Measurements from ENCODE around the gene SNX12. TPM values are rescaled to one million over a fixed set of nuclear protein-coding genes. Genes with fewer than 3 reads are reported as not detected.

Gene SNX12
- 10 to 100 TPM; 49.2 to 56.4 (median 54.7) TPM for polyA plus RNA-seq (ENCODE audit: insufficient read length in 3 of 3)
- long read RNA-seq, donor 1, partial matches to known transcripts: 0 of 3 reads
- long read RNA-seq, donor 1, other reads (novel, unspliced or antisense): 0 of 3 reads
- long read RNA-seq, donor 2, transcript SNX12-202 (4 exons, 2,376 nt): major isoform, 5 of 16 reads
- long read RNA-seq, donor 2, partial matches to known transcripts: 11 of 16 reads
- long read RNA-seq, donor 2, other reads (novel, unspliced or antisense): 0 of 16 reads
- long read RNA-seq, donor 3, transcript SNX12-202 (4 exons, 2,376 nt): major isoform, 13 of 13 reads
- long read RNA-seq, donor 3, partial matches to known transcripts: 0 of 13 reads
- long read RNA-seq, donor 3, other reads (novel, unspliced or antisense): 0 of 13 reads
- long read RNA-seq, donor 4, transcript SNX12-202 (4 exons, 2,376 nt): major isoform, 9 of 9 reads
- long read RNA-seq, donor 4, partial matches to known transcripts: 0 of 9 reads
- long read RNA-seq, donor 4, other reads (novel, unspliced or antisense): 0 of 9 reads
- long read RNA-seq, donor 5, transcript SNX12-202 (4 exons, 2,376 nt): major isoform, 19 of 19 reads
- long read RNA-seq, donor 5, partial matches to known transcripts: 0 of 19 reads
- long read RNA-seq, donor 5, other reads (novel, unspliced or antisense): 0 of 19 reads
- long read RNA-seq, donor 6, transcript SNX12-202 (4 exons, 2,376 nt): major isoform, 8 of 8 reads
- long read RNA-seq, donor 6, partial matches to known transcripts: 0 of 8 reads
- long read RNA-seq, donor 6, other reads (novel, unspliced or antisense): 0 of 8 reads
- long read RNA-seq, donor 7, partial matches to known transcripts: 0 of 4 reads
- long read RNA-seq, donor 7, other reads (novel, unspliced or antisense): 0 of 4 reads
- long read RNA-seq, donor 8, transcript SNX12-202 (4 exons, 2,376 nt): major isoform, 16 of 43 reads
- long read RNA-seq, donor 8, partial matches to known transcripts: 27 of 43 reads
- long read RNA-seq, donor 8, other reads (novel, unspliced or antisense): 0 of 43 reads
- long read RNA-seq, donor 9, partial matches to known transcripts: 0 of 4 reads
- long read RNA-seq, donor 9, other reads (novel, unspliced or antisense): 0 of 4 reads
- long read RNA-seq, donor 10, transcript SNX12-202 (4 exons, 2,376 nt): major isoform, 14 of 14 reads
- long read RNA-seq, donor 10, partial matches to known transcripts: 0 of 14 reads
- long read RNA-seq, donor 10, other reads (novel, unspliced or antisense): 0 of 14 reads
- long read RNA-seq, donor 11, transcript SNX12-202 (4 exons, 2,376 nt): major isoform, 8 of 8 reads
- long read RNA-seq, donor 11, partial matches to known transcripts: 0 of 8 reads
- long read RNA-seq, donor 11, other reads (novel, unspliced or antisense): 0 of 8 reads
- long read RNA-seq, donor 12, transcript SNX12-202 (4 exons, 2,376 nt): major isoform, 5 of 5 reads
- long read RNA-seq, donor 12, partial matches to known transcripts: 0 of 5 reads
- long read RNA-seq, donor 12, other reads (novel, unspliced or antisense): 0 of 5 reads
- long read RNA-seq, donor 13, transcript SNX12-202 (4 exons, 2,376 nt): major isoform, 14 of 14 reads
- long read RNA-seq, donor 13, partial matches to known transcripts: 0 of 14 reads
- long read RNA-seq, donor 13, other reads (novel, unspliced or antisense): 0 of 14 reads
- long read RNA-seq, donor 14, transcript SNX12-202 (4 exons, 2,376 nt): major isoform, 10 of 10 reads
- long read RNA-seq, donor 14, partial matches to known transcripts: 0 of 10 reads
- long read RNA-seq, donor 14, other reads (novel, unspliced or antisense): 0 of 10 reads
- long read RNA-seq, donor 15, partial matches to known transcripts: 0 of 4 reads
- long read RNA-seq, donor 15, other reads (novel, unspliced or antisense): 0 of 4 reads
- long read RNA-seq, donor 16, transcript SNX12-202 (4 exons, 2,376 nt): major isoform, 20 of 72 reads
- long read RNA-seq, donor 16, partial matches to known transcripts: 44 of 72 reads
- long read RNA-seq, donor 16, other reads (novel, unspliced or antisense): 5 of 72 reads

- DNase-seq (ENCODE audit: extremely low read depth in 1 of 11, low read depth in 9 of 11, low spot score in 4 of 11): peak; percentile 72 to 89 (median 81)
Observed at GRCh38 chrX:71068044-71068918, at the start of gene SNX12. TSS of gene SNX12 (minus strand) at chrX:71068334. CDS start at chrX:71068306, 28 bp downstream.

GRCh38 chrX:71117358-71117757 lies 49.2 kb upstream of the SNX12 start:
- DNase-seq (ENCODE audit: extremely low read depth in 1 of 11, low read depth in 9 of 11, low spot score in 4 of 11): no peak

GRCh38 chrX:71111921-71112431 lies 43.8 kb upstream of the SNX12 start:
- DNase-seq (ENCODE audit: extremely low read depth in 1 of 11, low read depth in 9 of 11, low spot score in 4 of 11): no peak

- DNase-seq (ENCODE audit: extremely low read depth in 1 of 11, low read depth in 9 of 11, low spot score in 4 of 11): no peak
Observed at GRCh38 chrX:71111141-71111843, 43.2 kb upstream of the SNX12 start, which contains the start of gene IL2RG. TSS of gene IL2RG (minus strand) at chrX:71111577. CDS start at chrX:71111539, 38 bp downstream.

- DNase-seq (ENCODE audit: extremely low read depth in 1 of 11, low read depth in 9 of 11, low spot score in 4 of 11): no peak
Observed at GRCh38 chrX:71109051-71109450, 40.9 kb upstream of the SNX12 start.

GRCh38 chrX:71107762-71108360 lies 39.7 kb upstream of the SNX12 start:
- no peak for DNase-seq (ENCODE audit: extremely low read depth in 1 of 11, low read depth in 9 of 11, low spot score in 4 of 11)

- DNase-seq (ENCODE audit: extremely low read depth in 1 of 11, low read depth in 9 of 11, low spot score in 4 of 11): no peak
Observed at GRCh38 chrX:71107245-71107644, 39.1 kb upstream of the SNX12 start.

GRCh38 chrX:71106427-71106826 lies 38.3 kb upstream of the SNX12 start, which contains the start of gene CXorf65:
TSS of gene CXorf65 (minus strand) at chrX:71106740. CDS start at chrX:71106556, 184 bp downstream.
- no peak for DNase-seq (ENCODE audit: extremely low read depth in 1 of 11, low read depth in 9 of 11, low spot score in 4 of 11)

- no peak for DNase-seq (ENCODE audit: extremely low read depth in 1 of 11, low read depth in 9 of 11, low spot score in 4 of 11)
Observed at GRCh38 chrX:71105628-71106027, 37.5 kb upstream of the SNX12 start.

GRCh38 chrX:71103110-71103983 lies 35.2 kb upstream of the SNX12 start:
- no peak for DNase-seq (ENCODE audit: extremely low read depth in 1 of 11, low read depth in 9 of 11, low spot score in 4 of 11)

- DNase-seq (ENCODE audit: extremely low read depth in 1 of 11, low read depth in 9 of 11, low spot score in 4 of 11): no peak
Observed at GRCh38 chrX:71102292-71102691, 34.2 kb upstream of the SNX12 start.

- DNase-seq (ENCODE audit: extremely low read depth in 1 of 11, low read depth in 9 of 11, low spot score in 4 of 11): no peak
Observed at GRCh38 chrX:71100581-71101505, 32.7 kb upstream of the SNX12 start.

- no peak for DNase-seq (ENCODE audit: extremely low read depth in 1 of 11, low read depth in 9 of 11, low spot score in 4 of 11)
Observed at GRCh38 chrX:71099736-71100135, 31.6 kb upstream of the SNX12 start.
